Cortex of kidney (tissue), 1 donor: Measurements from ENCODE around the gene SOAT2.
"Not testable (repeated sequence)": the region's sequence is repeated elsewhere in the genome, so short reads cannot be mapped to it uniquely, and the experiment has no call there.

ENCODE experiments used
- DNase-seq: peaks from one replicate; lab custom pipeline; 2025; lab: John Stamatoyannopoulos, UW

SOAT2 gene

DNA sequence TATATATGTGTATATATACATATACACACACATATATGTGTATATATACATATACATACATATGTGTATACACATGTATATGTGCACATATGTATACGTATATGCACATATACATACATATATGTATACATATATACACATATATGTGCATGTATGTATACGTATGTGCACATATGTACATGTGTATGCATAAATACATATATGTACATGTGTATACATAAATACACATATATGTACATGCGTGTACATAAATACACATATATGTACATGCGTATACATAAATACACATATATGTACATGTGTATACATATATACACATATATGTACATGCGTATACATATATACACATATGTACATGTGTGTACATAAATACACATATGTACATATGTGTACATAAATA lies 43.9 kb downstream of the SOAT2 start:
- no peak for DNase-seq

DNA sequence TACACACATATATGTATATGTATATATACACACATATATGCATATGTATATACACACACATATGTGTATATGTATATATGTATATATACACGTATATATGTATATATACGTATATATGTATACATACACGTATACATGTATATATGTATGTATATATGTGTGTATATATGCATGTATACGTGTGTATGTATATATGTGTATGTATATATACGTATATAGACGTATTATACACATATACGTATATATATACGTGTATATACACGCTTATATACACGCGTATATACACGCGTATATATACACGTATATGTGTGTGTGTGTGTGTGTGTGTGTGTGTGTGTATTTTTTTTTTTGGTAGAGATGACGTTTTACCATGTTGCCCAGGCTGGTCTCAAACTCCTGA lies 44.4 kb downstream of the SOAT2 start:
- no peak for DNase-seq

DNA sequence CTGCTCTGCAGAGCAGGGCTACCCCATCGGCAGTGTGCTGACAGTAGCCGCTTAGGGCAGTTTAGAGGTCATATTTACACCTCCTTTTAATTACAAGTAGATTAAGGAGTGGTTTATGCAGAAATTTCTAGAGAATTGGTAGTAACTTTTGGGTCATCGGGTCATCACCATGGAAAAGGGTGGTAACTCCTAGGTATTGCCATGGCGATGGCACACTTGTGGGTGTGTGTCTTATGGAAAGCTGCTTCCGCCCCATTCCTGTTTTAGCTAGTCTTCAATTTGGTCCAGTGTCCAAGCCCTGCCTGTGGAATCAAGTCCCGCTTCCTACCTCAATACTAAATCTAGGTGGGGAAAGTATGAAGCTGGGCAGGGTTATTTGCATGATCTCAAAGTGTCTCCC lies 47.8 kb downstream of the SOAT2 start:
- no peak for DNase-seq

DNA sequence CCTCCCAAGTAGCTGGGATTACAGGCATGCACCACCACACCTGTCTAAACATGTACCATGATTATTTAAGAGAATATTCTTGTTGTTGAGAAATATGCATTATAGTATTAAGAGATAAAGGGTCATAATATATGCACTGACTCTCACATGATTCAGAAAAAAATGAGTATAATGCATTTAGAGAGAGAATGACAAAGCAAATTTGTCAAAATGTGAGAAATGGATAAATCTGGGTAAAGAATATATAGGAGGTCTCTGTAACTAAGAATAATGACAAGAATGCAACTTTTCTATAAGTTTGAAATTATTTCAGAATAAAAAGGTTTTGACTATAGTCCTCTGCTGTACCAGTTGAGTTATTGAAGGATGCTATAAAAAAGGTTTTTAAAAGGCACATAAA lies 49.1 kb downstream of the SOAT2 start:
- DNase-seq, result no peak

DNA sequence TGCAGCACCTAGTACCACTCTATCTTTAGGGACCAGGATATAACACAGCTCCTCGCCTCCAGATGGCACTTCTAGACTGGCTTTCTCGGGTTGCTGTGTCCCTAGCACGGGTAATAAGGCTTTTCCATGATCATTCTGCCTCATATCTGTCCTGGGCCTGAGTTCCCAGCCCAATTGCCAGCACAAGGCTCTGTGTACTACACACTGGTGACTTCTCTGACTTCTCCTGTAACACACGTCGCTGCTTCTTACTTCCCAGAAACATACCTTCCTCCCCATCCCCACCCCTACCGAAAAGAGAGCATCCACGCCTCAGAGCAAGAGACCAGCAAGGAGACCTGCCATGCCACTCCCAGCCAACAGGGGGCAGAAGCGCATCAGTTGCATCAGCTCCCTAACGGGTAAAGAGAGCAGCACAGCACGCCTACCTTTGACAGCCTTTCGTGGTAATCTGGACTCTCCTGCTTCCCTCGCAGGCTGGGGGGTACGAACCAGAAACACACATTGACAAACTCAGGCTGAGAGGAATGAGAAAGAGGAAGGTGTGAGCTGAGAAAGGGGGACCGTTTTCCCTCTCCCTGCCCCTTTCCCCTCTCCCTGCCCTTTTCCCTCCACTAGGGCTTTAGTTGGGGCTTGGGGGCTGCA lies 56.0 kb downstream of the SOAT2 start:
- DNase-seq, result no peak

- no peak for DNase-seq
Observed at GRCh38 chr12:53160000-53160399, 56.7 kb downstream of the SOAT2 start.

DNA sequence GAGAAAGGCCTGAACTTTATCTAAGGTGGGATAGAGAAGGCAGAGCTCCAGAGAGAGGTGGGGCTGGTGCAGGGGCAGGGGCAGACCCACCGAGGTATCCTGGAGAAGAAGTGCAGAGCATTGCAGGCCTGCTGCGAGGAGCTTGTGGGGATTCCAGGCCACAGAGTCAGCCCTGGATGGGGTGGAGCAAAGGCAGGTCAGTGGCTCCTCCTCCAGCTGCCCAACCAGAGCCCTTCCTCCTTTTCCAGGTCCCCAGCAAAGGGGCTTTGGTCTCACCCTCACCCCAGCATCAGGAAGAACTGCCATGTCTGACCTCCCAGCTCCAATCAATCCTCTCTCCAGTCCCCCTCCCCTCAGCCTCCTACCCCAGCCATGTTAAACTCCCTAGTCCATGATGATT lies 57.4 kb downstream of the SOAT2 start:
- no peak for DNase-seq

GRCh38 chr12:53161119-53161911 lies 58.0 kb downstream of the SOAT2 start:
- no peak for DNase-seq

DNA sequence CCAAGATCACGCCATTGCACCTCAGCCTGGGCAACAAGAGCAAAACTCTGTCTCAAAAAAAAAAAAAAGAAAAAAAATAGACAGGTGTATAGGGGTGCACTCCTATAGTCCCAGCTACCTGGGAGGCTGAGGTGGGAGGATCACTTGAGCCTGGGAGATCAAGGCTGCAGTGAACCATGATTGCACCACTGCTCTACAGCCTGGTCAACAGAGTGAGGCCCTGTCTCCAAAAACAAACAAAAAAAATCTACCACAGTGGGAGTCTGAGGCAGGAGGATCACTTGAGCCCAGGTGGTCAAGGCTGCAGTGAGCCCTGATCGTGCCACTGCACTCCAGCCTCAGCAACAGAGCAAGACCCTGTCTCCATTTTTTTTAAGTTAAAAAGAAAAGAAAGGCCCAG lies 59.7 kb downstream of the SOAT2 start:
- DNase-seq, result not testable (repeated sequence)

DNA sequence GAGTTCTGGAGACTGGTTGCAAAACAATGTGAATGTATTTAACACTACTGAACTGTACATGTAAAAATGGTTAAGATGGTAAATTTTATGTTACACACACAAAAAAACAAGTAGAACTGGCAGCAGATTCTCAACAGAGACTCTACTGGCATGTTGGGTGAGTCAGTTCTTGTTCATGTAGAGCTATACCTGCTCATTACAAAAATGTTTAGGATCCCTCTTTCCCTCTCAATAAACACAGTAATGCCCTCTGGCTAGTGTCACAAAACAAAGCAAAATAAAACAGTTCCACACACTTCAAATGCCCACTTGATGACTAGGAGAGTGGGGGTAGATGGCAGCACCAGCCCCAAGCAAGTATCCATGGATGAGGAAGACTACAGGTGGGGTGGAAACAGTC lies 63.6 kb downstream of the SOAT2 start:
- no peak for DNase-seq

- no peak for DNase-seq
Observed at GRCh38 chr12:53169644-53170043, 66.4 kb downstream of the SOAT2 start.

- DNase-seq, result no peak
Observed at GRCh38 chr12:53170215-53170614, 66.9 kb downstream of the SOAT2 start.

GRCh38 chr12:53170876-53171724 lies 67.8 kb downstream of the SOAT2 start:
- DNase-seq, result no peak

DNA sequence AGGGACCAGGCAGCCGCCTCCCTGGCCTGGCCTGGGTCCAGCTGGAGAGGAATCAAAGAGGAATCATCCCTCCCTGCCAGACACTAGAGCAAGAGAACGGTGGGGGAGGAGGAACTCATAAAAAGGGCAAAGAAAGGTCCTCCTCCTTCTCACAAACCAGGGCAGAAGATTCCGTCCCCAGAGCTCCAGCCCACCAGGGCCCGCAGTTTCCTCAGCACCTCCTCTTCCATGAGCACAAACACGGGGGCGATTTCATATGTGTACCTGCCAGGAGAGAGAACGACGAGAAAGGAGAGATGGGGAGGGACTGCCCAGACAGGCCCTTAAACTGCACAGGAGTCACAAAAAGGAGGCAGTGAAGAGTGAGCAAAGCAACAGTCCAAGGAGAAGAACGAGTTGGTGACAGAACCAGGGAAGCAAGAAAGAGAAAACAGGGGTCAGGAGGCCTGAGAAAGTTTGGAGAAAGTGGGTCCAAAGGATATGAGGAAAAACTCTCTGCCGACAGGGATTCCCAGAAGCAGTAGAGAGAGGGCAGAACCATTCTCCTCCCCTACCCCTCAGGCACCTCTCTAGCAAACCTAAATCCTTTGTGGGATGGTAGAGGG lies 68.5 kb downstream of the SOAT2 start:
- no peak for DNase-seq

GRCh38 chr12:53172352-53172751 lies 69.1 kb downstream of the SOAT2 start:
- DNase-seq, result no peak

DNA sequence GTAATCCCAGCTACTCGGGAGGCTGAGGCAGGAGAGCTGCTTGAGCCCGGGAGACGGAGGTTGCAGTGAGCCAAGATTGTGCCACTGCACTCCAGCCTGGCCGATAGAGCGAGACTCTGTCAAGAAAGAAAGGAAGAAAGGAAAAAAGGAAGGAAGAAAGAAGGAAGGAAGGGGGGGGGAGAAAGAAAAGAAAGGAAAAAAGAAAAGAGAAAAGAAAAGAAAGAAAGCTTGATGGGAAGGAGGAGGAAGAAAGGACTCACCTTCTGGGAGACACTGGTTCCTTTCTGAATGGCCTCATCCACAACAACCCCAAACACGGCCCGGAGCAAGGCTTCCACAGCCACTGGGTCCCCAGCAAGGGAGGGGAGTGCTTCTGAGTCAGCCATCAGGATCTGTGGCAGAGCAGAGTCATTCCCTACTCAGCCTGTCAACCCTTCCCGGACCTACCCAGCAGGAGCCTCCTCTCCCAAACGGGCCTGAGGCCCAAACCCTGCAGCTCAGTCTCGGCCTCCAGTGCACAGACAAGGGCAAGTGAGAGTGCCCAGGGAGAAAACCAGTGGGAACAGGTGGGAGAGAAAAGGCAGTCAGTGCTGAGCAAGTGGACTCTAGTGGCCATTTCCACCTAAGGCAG lies 69.9 kb downstream of the SOAT2 start:
- DNase-seq, result no peak
